ENCODE measurements around the gene FAM210B.

- no peak for TF ChIP-seq CTCF (IDR thresholded peaks at IDR 0.05)
- no peak for TF ChIP-seq POLR2A (IDR thresholded peaks at IDR 0.05)
These were observed 4.1 kb downstream of the FAM210B start for GRCh38 chr20:56362833-56363413.

All from thyroid gland (tissue), 4 donors.